ENCODE results near the gene PCSK5. TPM values are rescaled to one million over a fixed set of nuclear protein-coding genes. Genes with fewer than 3 reads are reported as not detected.

Gene PCSK5
- total and polyA plus RNA-seq, 2 donors (not counting 3 experiments of a cell fraction or from before 2014, with no cell fraction given) = 2.6 to 4.8 TPM

DNA sequence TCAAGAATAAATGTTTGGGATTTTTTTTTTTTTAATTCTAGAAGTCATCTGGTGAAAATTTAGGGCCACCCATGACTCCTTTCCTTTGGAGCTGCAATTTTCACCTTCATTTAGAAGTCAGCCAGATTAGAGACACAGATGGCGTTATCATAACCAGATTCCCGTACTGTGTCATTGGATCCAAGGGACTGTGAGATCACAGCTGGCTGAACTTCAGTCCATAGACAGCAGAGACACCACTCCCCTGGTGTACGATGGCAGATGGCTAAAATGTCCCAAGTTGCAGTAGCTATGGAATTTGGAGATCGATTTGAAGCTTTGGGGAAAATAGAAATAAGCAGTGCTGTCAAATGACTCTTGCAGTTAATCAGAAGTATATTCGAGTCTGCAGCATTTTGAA lies 287.5 kb downstream of the PCSK5 start:
- no TSS peak for BruUV-seq (replicated peaks)
- no peak for FAIRE-seq
- no peak overlapping the region for H3K27ac ChIP-seq (ENCODE audit: insufficient read depth, low read depth, low read length)

More for the DNA sequence above, 287.5 kb downstream of the PCSK5 start:
- intact Hi-C loops (cut with micrococcal nuclease) = no loop called here
- ChIA-PET POLR2A (no interaction called here), CTCF (no interaction called here)
- Histone ChIP-seq H3K9ac (replicated peaks; ENCODE audit: extremely low read depth, insufficient read depth, low read length) (no peak overlapping the region), H4K20me1 (replicated peaks; ENCODE audit: control insufficient read depth, extremely low read depth, insufficient read depth, low read length) (no peaks in the 10 kb centered on the region), H3K4me3 (replicated peaks in 1 of 3; ENCODE audit: insufficient read depth in 1 of 3, low read depth in 1 of 3, low read length in 3 of 3) (no peak overlapping the region), H3K79me2 (ENCODE audit: control insufficient read depth, insufficient read depth, low read length) (no peaks in the 10 kb centered on the region), H3K36me3 (ENCODE audit: control insufficient read depth in 2 of 2, extremely low read depth in 1 of 2, insufficient read depth in 2 of 2, low read length in 2 of 2) (no peaks in the 10 kb centered on the region), H3K27me3 (ENCODE audit: control insufficient read depth in 2 of 2, insufficient read depth in 2 of 2, low read length in 2 of 2) (no peaks in the 10 kb centered on the region), H3K4me1 (ENCODE audit: control insufficient read depth, extremely low read depth, insufficient read depth, low read length) (no peaks in the 10 kb centered on the region), H3K4me2 (ENCODE audit: insufficient read depth, low read length) (no peak overlapping the region), H3K9me3 (replicated peaks; ENCODE audit: control insufficient read depth, insufficient read depth, low read length) (no peaks in the 10 kb centered on the region), H3K9me1 (replicated peaks; ENCODE audit: control insufficient read depth, extremely low read depth, insufficient read depth, low read length) (no peaks in the 10 kb centered on the region), H2AFZ (ENCODE audit: low read depth, low read length) (no peak overlapping the region)
- TF ChIP-seq MYC (IDR thresholded peaks at IDR 0.05; ENCODE audit: low read depth, low read length) (no peak), JUN (IDR thresholded peaks at IDR 0.05; ENCODE audit: borderline replicate concordance, insufficient read depth, insufficient read length, low read depth) (no peak), POLR2AphosphoS5 (IDR thresholded peaks at IDR 0.05; ENCODE audit: insufficient read depth, low read depth, low read length) (no peak), MAX (IDR thresholded peaks at IDR 0.05; ENCODE audit: insufficient read depth, insufficient read length) (no peak), FOS (IDR thresholded peaks at IDR 0.05; ENCODE audit: borderline replicate concordance, insufficient read depth, low read length) (no peak), CTCF (IDR thresholded peaks at IDR 0.05; ENCODE audit: extremely low read depth in 1 of 2, insufficient read depth in 1 of 2, low read depth in 1 of 2, low read length in 2 of 2) (no peak), POLR2A (IDR thresholded peaks at IDR 0.05; ENCODE audit: low read depth, low read length) (no peak), EZH2 (IDR thresholded peaks at IDR 0.05; ENCODE audit: borderline replicate concordance, low read depth, low read length, severe bottlenecking) (no peak)
- DNase-seq (ENCODE audit: low read depth, low spot score) = no peak
- dilution Hi-C loops (cut with MboI; ENCODE audit: extremely low pct_ligation_motif_present, low sequenced_read_pairs) = no loop called here
